GM18861 (cell line): Measurements from ENCODE around the gene NOXA1.
"Not testable (repeated sequence)": the region's sequence is repeated elsewhere in the genome, so short reads cannot be mapped to it uniquely, and the experiment has no call there.

Source experiments
- ATAC-seq: cut with Tn5 transposase; IDR thresholded peaks from one replicate; pipeline ENCODE4 v1.9.1; 2021; ENCODE audit not compliant: unreplicated experiment

The NOXA1 gene

DNA sequence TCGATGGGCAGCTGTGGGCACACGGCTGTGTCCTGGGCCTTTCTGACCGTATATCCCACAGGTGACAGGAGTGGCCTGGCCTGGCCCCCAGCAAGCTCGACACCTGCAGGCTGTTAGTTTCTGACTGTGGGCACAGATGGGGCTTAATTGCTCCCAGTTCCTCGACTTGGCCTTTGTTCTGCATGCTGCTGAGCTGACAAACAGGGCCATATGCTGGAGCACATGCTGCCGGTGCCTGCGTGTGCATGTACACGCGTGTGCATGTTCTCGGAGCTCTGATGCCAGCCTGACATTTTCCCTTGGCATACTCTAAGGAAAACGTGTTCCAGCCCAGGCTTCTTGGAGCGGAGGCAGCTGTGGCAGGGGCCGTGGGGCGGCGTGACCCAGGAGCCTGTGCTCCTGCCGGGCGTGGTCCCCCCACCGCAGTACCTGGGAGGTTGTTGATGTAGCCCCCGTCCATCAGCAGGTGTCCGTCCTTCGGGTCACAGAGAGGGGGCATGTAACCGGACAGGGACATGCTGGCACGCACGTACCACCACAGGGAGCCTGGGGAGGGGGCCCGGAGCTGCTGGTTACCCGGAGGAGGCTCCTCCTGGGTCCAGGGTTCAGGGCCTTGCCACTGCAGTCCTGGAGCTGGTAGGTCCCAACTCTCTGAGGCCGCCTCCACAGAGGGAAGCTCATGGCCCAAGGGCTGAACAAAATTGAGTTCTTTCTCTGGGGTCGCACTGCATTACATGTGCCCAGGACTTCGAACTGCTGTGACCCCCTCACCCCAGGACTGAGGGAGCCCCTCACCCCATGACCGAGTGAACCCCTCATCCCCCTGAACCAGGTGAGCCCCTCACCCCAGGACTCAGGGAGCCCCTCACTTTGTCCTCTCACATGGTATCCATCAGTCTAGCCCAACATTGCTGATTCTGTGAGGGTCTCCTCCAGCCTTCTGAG lies 40.1 kb downstream of the NOXA1 start:
- ATAC-seq: no peak

DNA sequence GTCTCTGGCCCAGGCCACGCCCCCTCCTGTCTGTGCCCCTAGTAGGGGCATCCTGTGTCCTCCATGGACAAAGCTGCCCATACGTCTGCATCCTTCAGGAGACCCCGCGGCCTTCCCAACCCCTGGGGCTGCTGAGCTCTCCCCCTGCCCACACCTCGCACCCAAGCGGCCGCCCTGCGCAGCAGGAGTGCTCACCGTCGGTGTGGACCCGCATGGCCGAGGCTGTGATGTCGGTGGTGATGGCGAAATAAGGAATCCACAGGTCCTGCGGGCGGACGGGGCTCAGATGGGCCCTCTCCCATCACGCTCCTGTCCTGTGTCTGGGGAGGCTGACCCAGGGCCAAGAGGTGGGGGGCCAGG lies 40.7 kb downstream of the NOXA1 start:
- ATAC-seq: no peak

DNA sequence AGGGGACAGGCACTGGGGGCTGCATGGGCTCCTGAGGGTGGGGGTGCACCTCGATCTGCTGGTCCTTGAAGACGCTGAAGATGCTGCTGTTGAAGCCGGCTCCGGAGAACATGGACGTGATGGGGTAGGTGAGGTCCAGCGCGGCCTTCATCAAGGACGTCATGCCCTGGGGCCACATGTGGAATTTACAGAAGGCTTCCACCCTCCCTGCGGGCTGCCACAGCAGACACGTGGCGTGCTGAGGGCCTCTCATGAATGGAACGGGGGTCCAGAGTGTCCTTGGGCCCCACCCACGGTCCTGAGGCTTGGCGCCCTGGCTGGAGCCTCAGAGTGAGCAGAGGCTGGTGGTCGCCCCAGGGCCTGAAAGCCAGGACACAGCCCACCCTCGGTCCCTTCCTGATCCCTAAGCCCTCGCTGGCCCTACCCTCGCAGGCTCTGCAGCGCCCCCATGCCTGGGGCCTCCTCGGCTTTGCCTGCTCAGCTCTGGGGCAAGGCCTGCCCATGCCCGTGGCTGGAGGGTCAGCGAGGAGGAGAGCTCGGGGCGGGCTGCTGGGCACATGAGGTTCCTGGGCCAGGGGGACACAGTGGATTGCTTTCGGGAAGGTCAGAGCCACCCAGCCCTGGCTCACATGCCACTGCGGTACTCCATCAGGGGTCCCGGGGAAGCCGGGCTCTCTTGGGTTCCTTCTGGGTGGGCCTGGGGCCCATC lies 41.3 kb downstream of the NOXA1 start:
- ATAC-seq: no peak

DNA sequence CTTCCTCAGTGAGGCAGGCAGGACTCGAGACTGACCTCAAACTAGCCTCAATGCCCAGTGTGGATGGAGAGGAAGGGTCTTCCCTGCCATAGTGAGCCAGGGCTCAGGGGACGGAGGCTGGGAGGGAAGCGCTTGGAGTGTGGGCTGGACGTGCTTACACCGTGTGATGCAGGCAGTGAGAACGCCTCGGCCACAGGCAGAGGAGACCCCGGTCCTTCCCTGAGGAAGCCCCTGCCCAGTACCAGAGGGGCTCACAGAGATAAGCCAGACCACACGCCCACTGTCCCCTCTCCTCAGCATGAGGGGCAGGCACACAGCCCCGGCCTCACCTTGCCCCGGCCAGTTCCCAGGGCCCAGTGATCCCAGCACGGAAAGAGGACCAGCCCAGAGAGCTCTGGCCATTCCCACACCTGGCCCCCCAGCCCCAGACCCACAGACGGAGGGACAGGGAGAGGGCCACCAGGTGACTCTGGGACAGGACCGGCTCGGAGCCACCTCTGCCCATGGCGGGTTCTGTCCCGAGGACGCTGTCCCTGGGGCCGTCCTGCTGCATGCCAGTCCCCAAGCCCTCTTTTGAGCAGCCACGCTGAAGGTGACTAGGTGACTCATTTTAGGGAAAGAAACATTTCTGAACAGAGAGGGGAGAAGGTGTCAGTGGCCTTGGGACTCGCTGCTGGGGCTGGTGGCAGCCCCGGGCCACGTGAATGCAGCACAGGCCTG lies 42.0 kb downstream of the NOXA1 start:
- ATAC-seq: no peak

DNA sequence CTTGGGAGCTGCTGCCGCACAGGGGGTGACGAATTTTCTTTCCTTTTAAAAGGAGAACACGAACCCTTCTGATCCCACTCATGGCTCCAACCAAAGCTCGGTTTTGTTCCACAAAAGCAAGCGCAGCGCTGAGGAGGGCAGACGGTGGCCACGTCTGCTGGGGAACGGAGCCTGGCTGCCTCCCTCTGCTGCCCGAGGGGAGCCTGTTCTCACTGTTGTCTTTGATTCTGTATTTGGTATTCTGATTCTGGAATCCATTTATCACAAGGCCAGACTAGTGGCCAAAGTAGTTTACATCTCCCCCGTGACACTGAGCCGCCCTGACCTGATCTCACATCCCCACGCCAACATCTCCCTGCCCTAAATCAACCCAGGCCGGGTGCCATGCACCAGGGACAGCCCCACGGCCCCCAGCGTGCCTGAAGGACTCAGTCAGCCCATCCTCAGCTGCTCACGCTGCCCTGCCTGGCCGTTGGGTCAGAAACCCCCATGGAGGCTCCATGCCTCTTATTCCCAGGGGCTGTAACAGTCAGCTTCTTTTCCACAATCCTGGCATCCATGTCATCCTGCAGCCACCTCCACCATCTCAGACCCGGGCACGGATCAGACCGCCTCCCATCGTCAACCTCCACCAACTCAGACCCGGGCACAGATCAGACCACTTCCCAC lies 42.7 kb downstream of the NOXA1 start:
- no peak for ATAC-seq

DNA sequence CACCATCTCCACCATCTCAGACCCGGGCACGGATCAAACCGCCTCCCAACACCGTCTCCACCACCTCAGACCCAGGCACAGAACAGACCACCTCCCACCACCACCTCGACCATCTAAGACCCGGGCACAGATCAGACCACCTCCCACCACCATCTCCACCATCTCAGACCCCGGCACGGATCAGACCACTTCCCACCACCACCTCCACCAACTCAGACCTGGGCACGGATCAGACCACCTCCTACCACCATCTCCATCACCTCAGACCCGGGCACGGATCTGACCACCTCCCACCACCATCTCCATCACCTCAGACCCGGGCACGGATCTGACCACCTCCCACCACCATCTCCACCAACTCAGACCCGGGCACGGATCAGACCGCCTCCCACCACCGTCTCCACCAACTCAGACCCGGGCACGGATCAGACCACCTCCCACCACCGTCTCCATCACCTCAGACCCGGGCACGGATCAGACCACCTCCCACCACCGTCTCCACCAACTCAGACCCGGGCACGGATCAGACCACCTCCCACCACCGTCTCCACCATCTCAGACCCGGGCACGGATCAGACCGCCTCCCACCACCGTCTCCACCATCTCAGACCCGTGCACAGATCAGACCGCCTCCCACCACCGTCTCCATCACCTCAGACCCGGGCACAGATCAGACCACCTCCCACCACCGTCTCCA lies 43.3 kb downstream of the NOXA1 start:
- not testable (repeated sequence) for ATAC-seq

DNA sequence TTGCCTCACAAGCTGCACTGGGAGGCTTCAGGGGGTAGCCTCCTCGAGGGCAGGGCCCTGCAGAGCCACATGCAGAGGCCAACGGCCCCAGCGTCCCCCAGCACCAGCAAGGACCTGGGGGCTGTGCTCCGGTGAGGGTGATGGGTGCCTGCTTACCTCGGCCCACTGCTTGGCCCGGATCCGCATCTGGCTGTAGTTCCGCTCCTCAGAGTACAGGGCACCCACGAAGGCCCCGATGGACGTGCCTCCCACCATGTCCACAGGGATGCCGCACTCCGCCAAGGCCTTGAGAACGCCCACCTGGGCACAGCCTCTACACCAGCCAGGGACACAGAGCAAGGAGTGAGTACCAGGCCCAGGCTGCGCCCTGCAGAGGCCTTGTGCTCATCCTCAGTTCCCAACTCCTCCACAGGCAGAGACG lies 44.0 kb downstream of the NOXA1 start:
- no peak for ATAC-seq

DNA sequence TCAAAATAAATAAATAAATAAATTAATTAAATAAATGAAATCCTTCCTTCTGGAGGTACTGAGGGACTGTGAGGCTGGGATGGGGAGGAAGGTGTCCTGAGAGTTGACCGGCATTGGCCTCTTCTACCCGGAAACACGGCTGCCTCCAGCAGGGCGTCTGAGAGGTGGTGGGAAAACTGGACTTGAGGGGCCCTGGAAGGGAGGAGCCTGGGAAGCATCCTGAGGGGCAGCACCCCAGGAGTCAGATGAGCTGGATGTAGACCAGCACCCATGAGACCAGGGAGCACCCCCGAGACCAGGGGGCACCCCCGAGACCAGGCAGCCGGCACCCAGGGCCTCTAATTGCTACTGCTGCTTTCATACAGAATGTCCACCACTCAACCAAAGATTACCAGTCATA lies 44.7 kb downstream of the NOXA1 start:
- ATAC-seq: no peak

DNA sequence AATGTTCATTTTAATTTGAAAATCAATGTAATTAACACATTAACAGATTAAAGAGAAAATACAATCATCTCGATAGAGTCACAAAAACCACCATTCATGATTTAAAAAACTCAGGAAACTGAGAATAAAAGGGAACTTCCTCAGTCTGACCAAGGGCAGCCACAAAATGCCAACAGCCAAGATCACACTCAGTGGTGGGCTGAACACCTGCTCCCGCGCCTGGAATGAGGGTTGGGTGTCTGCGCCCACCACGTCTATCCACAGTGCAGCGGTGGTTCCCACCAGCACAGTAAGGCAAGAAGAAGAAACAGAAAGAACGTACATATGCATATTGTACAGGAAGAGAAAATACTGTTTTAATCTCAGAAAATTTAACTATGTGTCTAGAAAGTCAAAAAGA lies 47.6 kb downstream of the NOXA1 start:
- ATAC-seq: no peak

DNA sequence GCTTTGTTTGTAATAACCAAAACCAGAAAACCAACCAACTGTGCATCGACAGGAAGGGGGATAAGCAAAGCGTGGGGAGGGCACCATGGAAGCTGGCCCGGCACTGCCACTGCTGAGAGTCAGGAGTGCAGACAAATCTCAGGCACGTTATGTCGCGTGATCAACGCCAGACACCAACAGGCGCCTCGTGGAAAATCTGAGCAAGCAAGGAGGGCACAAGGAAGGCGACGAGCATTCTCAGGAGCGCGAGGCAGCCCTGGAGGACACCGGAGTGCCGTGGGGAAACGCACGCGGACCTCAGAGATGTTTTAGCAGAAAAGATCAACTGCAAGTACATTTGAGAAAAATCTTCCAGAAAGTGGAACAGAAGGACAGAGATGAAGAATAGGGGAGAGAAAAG lies 51.1 kb downstream of the NOXA1 start:
- ATAC-seq: no peak

DNA sequence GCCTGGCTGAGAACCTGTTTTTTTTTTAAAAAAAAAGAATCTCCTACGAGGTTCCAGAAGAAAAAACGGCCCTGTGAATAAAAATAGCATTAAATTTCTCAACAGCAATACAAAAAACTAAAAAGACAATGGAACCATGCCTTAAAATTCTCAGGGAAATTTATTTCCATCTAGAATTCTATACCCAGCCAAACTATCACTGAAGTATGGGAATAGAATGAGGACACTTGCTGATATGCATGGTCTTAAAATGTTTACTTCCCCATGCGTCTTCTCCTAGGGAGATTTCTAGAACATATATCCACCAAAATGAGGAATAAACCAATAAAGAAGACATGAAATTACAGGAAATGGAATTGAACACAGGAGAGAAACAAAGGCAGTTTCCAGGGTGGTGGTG lies 52.5 kb downstream of the NOXA1 start:
- no peak for ATAC-seq

DNA sequence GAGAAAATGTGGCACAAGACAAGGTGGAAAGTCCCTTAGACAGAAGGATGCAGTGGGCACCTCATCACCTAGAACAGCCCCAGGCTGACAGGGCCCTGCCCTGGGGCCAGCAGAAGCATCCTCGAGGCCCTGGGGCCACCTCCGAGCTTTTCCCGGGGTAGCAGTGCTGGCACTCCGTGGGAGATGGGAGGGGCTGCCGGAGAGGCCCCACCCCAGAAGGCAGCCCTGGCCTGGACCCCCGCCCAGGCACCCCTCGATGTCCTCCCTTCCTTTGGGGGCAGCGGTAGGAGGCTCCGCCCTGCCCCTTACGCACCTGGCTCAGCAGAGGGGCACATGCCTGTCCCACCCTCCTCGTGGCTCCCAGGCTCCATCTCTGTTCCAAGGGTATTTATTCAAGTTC lies 53.7 kb downstream of the NOXA1 start:
- ATAC-seq: no peak

DNA sequence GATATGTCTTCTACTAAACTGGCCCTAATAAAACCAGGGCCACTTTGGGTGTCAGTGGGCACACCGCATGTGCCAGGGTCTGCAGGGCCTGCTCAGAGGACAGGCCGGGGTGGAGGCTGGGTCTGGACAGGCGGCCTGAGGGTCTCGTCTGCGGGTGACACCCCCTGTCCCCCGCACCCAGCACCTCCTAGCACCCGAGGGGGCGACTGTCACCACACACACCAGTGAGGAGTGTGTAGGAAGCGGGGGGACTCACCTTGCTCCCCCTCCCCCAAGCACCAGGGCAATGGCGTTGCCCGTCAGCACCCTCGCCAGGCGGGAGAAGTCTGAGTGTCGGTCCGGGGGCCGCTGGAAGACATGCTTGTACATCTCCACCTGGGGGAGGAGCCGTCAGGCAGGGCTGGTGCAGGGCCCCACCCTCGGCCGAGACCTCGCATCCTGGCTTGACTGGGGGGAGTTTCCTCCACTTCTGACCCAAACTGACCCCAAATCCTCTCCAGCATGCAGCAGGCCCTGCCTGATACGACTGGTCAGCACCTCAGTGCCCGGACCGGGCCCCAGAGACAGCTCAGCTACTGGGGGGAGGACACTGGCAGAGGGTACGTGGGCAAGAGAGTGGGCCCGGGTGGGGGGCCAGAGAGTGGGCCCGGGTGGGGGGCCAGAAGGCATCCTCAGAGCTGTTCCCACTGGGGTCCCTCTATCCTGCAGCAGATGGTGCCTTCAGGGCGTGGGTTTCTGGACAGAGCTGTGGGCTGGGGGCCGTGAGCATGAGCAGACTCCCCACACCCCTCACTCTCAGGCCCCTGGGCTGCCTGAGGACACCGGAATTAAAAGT lies 54.8 kb downstream of the NOXA1 start:
- ATAC-seq: no peak

DNA sequence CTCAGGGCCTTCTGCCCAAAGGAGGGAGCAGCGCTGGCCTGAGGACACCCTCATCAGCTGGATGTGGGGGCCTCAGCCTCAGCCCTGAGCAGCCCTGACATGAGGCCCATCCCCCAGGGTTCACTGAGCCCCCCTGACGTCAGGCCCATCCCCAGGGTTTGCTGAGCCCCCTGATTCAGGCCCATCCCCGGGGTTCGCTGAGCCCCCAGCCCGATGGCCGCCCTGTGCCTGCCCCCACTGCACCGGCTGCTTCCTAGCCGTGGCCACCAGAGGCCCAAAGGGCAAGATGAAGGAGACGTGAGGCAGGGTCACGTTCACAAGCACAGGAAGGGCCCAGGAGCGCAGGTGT lies 55.4 kb downstream of the NOXA1 start:
- no peak for ATAC-seq

DNA sequence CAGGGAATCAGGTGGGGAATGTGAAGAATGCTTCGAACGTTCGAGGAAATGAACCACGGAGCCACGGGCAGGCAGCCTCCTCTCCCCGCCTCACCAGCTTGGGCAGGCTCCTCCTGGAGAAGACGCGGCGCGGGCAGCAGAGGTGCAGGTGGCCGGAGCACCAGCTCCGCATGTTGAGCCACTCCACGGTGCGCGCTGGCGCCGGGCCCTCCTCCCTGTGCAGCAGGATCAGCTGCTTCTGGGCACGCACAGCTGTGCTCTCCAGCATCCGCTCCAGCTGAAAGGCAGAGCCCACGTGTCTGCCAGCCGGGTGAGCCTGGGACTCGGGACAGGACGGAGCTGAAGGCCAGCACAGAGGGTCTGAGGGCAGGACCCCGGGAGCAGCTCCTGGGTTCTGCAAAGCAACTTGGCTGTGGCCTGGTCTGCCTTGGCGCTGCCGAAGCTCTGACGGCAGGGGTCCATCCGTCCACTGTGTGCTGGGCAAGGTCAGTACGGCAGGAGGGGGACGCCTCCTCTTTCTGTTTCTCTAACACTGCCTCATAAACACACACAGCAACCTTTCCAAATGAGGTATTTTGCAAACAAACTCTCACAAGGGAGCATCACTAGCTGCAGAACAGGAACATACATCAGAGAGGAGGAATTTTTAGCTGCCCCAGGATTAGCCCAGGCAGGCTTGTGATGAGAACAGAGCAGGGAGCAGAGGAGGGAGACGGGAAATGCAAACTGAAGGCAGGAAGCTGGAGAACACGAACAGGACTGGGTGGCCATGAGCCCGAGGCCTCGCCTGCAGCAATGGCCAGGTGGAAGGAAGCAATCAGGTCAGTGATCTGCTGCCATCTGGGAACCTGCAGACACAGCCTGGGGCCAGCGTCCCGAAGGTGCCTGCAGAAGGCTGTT lies 56.0 kb downstream of the NOXA1 start:
- no peak for ATAC-seq

DNA sequence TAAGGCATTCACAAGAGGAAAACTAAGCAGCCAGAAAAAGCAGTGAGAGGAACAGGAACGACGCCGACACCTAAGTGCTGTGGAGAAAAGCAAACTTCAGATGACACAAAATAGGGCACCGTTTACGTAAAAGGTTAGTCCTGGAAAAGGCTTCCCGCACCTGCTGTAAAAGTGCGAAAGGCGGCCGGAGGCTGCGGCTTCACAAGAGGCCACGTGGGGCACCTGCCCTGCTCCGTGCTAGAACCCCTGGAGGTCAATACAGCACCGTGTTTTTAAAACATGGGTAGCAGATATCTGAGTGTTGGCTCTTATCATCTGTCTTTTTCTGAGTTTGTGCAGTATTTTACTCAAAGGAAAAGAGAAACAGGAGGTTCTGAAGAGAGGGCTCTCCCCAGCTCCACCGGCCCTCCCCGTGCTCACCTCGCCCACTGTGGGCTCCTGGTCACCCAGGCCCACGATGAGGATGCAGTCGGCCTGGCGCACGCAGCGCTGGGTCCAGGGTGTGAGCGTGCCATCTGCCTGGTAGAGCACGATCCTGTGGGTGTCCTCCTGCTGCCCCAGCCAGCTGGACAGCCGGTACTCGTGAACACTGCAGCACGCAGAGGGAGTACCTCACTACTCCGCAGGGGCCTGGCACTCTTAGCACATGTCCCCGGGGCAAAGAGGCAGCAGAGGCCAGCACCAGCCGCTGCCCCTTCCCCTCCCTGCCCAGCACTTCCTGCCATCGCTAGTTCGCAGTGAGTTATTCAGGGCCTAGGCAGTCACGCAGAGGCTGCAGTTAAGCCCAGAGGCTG lies 56.9 kb downstream of the NOXA1 start:
- no peak for ATAC-seq

DNA sequence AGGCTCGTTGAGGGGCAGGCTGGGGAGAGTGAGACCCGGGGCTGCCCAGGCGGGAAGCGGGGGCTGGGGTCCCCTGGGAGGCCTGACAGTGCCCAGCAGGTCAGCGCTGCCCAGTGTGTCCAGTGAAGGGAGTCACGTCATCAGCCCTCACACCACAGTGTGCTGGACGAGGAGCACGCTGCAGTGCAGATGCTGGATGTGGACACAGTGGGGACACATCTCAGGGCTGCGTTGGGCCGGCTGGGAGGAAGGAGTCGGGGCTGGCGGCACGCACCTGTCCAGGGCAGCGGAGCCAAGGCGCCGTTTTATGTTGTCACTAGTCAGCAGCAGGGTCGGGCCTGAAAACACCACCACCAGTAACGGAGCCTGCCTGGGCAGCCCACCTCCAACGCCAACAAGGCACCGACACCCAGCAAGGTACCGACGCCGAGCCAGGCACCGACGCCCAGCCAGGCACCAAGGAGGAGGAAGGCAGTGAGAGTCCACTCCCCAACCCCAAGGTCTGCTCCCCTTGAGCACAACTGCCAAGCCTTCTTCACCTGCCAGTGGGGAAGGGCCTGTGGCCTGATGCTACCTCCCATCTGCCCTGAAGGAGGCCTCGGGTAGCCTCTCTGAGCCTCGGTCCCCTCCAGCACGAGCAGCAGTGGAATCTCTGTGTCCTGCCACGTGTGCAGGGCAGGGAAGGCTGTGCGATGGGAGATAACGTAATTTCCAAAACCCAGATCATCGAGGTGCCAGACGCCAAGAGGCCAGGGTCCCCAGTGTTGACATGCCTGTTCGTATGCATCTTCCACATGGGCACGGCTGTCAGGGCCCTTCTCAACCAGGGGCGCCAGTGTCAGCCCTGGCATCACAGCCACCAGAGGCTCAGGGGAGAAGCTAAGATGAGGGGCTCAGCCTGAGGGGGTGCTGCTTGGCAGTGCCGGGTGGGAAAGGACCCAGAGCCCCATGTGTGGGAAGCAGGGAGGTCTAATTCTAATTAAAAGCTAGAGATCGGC lies 57.8 kb downstream of the NOXA1 start:
- ATAC-seq: no peak
